Naive thymus-derived CD8-positive, alpha-beta T cell (primary cell): ENCODE measurements around the gene ITGB3. TPM values are rescaled to one million over a fixed set of nuclear protein-coding genes. Genes with fewer than 3 reads are reported as not detected.

Source experiments
- ATAC-seq, 2 donors: fragments of 150-1000 bp; cut with Tn5 transposase in 1 of 2; sonication (Bioruptor Pico), chemical (Tn5 transposase) in 1 of 2; 1 replicate in 1 of 2; 2 replicates in 1 of 2; pipeline ENCODE4 v1.10.0; 2021; ENCODE audit warnings: mild to moderate bottlenecking in 2 of 2, moderate library complexity in 2 of 2
- POLR2A ChIA-PET: fragments of 350-600 bp; sonication (Branson Sonifier 250); formaldehyde crosslinking; loops from one replicate; lab custom pipeline; 2021; ENCODE audit warnings: antibody characterized with exemption; lab: Charles Lee
- DNase-seq, 10 donors: peaks; one replicate each; pipeline versions ENCODE4 v3.0.0 to v3.0.0-alpha.2; 2020 to 2022
- H3K27ac Mint-ChIP-seq, 10 donors: one replicate each; pipeline ENCODE4 v1.8.0; 2020 to 2022; ENCODE audit warnings: mild to moderate bottlenecking in 10 of 10, mixed read lengths in 10 of 10, moderate library complexity in 4 of 10, inconsistent platforms in 1 of 10
- H3K27me3 Mint-ChIP-seq, 5 donors: one replicate each; pipeline ENCODE4 v1.8.0; 2021 to 2022; ENCODE audit warnings: mixed read lengths in 5 of 5
- H3K36me3 Mint-ChIP-seq, 3 donors: one replicate each; pipeline ENCODE4 v1.8.0; 2020 to 2022; ENCODE audit warnings: mixed read lengths in 3 of 3, mild to moderate bottlenecking in 2 of 3, inconsistent platforms in 1 of 3
- H3K4me1 Mint-ChIP-seq, 4 donors: one replicate each; pipeline ENCODE4 v1.8.0; 2021 to 2022; ENCODE audit warnings: mixed read lengths in 4 of 4
- H3K4me3 Mint-ChIP-seq, 10 donors: one replicate each; pipeline ENCODE4 v1.8.0; 2020 to 2022; ENCODE audit warnings: mild to moderate bottlenecking in 10 of 10, mixed read lengths in 10 of 10, moderate library complexity in 6 of 10, inconsistent platforms in 1 of 10
- H3K9me3 Mint-ChIP-seq, 9 donors: one replicate each; pipeline ENCODE4 v1.8.0; 2020 to 2022; ENCODE audit warnings: mixed read lengths in 9 of 9, mild to moderate bottlenecking in 3 of 9, inconsistent platforms in 1 of 9, moderate library complexity in 1 of 9
- polyA plus RNA-seq, 3 donors: library from polyadenylated mRNA; unstranded; fragments of 300-500 nt; fragmentation: Illumina TruSeq; gene quantifications; one replicate each; pipeline ENCODE4 v1.2.3, GENCODE V29; 2021
- total RNA-seq, 8 experiments: library from RNA in 2 of 8; stranded (reverse) in 2 of 8; gene quantifications; one replicate each; pipeline ENCODE4 v1.2.3 and lab custom pipeline; 2021 to 2026

ITGB3 gene
- total and polyA plus RNA-seq, 5 experiments from 2014 or later: not detected

DNA sequence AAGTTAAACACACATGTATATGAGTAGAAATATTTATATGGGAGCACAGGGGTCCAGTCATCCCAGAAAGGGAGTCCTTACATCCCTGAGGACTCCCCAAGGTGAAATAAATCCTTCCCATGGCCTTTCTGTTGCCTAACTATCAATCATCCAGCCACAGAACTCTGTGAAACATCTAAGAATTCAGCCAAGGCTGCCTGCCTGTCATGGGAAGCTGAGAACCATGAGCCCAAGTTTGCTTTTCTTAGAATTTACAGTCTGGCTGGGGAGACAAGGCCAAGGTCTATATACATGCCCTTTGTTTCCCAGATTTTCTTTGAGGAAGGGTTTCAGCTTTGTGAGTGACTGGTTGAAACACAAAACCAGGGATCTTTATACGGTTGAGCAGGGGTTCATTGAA is 28.7 kb upstream of the ITGB3 start:
- Mint-ChIP-seq H3K4me1 (peaks cover 18 to 27% (median 25%) of the 10 kb centered on the region in 4 donors), H3K4me3 (no peak overlapping the region), H3K36me3 (peaks cover 0 to 9% (median 0%) of the 10 kb centered on the region in 3 donors), H3K9me3 (peaks cover 0 to 11% (median 0%) of the 10 kb centered on the region in 9 donors), H3K27me3 (peaks cover 0 to 2% (median 0%) of the 10 kb centered on the region in 5 donors), H3K27ac (peak overlapping the region in 4 of 10 donors; percentile 19 to 49 (median 41))
- no peak for DNase-seq
- POLR2A ChIA-PET: interaction anchor here (0.7 kb wide), 1 partner anchor 14 kb away, joined by 3 read pairs; no protein-coding TSS in a partner anchor
- no peak for ATAC-seq

DNA sequence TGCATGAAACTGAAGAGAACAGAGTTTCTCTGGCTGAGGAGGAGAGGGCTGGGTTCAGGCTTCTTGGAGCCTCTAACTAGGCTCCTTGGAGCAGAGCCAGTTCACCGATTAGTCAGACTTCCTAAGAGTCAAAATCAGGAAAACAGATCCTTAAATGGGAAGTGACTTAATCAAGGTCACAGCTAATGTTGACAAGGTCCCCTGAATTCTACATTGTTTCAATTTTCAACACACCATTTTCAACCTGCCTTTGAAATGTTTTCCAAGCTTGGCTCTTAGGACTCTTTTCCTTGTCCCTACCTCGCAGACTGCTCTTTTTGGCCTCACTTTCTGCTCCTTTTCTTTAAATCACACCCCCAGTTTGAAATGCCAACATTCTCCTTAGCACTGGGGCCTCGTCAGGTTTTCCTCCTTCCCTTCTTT is 28.2 kb upstream of the ITGB3 start:
- DNase-seq (no peak), ATAC-seq (no peak)
- Mint-ChIP-seq H3K27me3 (peaks cover 0 to 6% (median 2%) of the 10 kb centered on the region in 5 donors), H3K4me1 (peaks cover 13 to 27% (median 25%) of the 10 kb centered on the region in 4 donors), H3K4me3 (no peak overlapping the region), H3K36me3 (peaks cover 0 to 9% (median 0%) of the 10 kb centered on the region in 3 donors), H3K27ac (peak overlapping the region in 5 of 10 donors; percentile 40 to 72 (median 49)), H3K9me3 (peaks cover 0 to 11% (median 0%) of the 10 kb centered on the region in 9 donors)
- POLR2A ChIA-PET: interaction anchor here (0.7 kb wide), 1 partner anchor 15 kb away, joined by 3 read pairs; no protein-coding TSS in a partner anchor

DNA sequence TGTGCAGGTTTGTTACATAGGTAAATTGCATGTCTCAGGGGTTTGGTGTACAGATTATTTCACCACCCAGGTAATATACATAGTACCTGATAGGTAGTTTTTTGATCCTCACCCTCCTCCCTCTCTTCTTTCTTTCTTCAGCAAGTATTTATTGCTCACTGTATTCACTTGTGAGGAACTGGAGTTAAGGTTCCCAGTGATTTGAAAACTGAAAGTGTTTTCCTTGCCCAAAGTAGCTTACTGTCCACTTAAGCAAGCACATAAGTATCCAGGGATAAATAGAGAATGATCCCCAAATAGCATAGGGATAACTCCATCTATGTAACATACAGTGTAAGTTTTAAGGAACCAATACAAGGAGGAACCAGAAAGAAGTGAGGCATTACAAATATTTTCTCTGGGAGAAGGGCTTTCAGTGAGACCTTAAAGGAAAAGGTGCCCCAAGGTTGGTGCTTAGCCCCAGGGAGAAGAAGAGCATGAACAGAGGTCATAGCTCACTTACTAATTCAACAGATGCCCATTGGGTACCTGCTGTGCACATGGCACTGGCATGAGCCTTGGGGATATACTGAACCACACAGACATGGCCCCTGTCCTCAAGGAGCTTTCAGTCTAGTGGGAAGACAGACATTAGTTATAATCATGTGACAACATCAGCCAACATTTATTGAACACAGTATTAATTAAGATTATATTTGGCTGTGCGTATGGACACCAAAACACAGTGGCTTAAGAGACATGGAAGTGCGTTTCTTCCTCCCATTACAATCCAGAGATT is 27.5 kb upstream of the ITGB3 start:
- Mint-ChIP-seq H3K27ac (peak overlapping the region in 4 of 10 donors; percentile 40 to 72 (median 44)), H3K4me3 (no peak overlapping the region), H3K27me3 (peaks cover 1 to 11% (median 6%) of the 10 kb centered on the region in 5 donors), H3K4me1 (peaks cover 13 to 27% (median 19%) of the 10 kb centered on the region in 4 donors), H3K9me3 (peaks cover 0 to 11% (median 0%) of the 10 kb centered on the region in 9 donors), H3K36me3 (peaks cover 0 to 9% (median 0%) of the 10 kb centered on the region in 3 donors)
- no peak for ATAC-seq
- DNase-seq: no peak
- POLR2A ChIA-PET: interaction anchor here (0.7 kb wide), 1 partner anchor 15 kb away, joined by 3 read pairs; no protein-coding TSS in a partner anchor

DNA sequence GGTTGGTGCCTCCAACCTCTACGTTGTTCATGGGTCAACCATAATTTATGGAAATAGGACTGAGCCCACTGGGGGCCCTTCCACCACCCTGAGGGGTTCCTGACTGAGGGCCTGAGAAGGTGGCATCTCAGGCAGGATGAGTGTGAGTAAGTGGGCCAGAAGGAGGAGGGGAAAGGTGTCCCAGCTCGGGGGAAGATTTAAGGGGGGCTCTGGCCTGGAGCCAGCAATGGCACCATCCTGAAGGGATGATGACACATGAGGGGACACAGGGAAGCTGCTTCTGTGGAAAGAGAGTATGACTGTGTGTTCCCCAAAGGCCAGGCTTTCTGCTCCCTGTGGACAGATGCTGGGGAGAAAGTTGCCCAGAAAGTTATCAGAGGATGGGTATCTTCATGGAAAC is 25.8 kb upstream of the ITGB3 start:
- DNase-seq: no peak

DNA sequence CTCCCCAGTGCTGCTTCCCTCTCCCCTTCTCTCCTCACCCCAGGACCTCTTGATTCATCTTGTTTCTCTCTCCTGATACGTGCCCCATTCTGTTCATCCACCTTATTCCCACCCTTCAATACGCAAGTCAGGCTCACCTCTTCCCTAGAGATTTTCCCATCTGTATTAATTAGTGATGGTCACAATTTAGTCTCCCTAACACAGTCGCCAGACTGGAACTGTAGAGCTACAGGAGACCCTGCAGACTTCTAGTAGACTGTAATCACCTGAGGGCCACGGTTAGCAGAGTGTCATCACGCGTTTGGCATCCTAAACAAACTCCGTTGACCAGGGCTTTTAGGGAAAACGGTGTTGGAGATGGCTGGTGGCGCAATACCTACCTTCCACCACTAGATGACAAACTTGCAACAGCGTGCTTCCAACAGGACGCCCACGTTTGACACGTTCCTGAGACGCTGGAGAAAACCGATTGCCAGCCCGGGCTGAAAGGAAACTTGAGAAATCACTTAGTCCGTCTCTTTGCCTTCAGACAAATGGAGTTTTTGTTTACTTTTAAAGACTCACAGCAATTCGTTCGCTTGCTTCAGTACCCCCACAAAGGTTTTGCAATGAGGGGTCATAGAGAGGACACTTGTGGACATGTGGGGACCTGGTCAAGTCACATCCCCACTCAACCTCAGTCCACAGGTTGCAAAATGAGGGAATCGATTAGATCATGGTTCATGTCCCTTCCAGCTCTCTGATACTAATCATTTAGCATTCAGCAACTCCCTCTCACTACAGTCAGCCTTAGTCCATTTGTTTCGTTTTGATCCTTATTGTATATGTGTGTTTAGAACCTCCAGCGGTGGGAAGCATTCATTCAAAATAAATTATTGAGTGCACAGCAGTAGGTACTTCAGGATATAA is 23.8 kb upstream of the ITGB3 start:
- Mint-ChIP-seq H3K4me3 (peak overlapping the region; percentile 30 to 72 (median 62)), H3K36me3 (no peaks in the 10 kb centered on the region), H3K27me3 (peaks cover 1 to 11% (median 6%) of the 10 kb centered on the region in 5 donors), H3K27ac (peak overlapping the region in 3 of 10 donors; percentile 4 to 72 (median 63)), H3K4me1 (peaks cover 9 to 20% (median 13%) of the 10 kb centered on the region in 4 donors), H3K9me3 (no peaks in the 10 kb centered on the region)
- DNase-seq (peak; percentile 30 to 83 (median 55)), ATAC-seq (peak; percentile 87 to 93)
- POLR2A ChIA-PET: interaction anchor here (0.5 to 0.7 kb wide), 3 partner anchors 28 to 385 kb away, joined by 3 to 5 read pairs (median 4); no protein-coding TSS in a partner anchor

More for the DNA sequence above, 25.8 kb upstream of the ITGB3 start:
- Mint-ChIP-seq H3K27me3 (peaks cover 1 to 11% (median 6%) of the 10 kb centered on the region in 5 donors), H3K36me3 (peaks cover 0 to 9% (median 0%) of the 10 kb centered on the region in 3 donors), H3K9me3 (peaks cover 0 to 11% (median 0%) of the 10 kb centered on the region in 9 donors), H3K4me1 (peaks cover 9 to 22% (median 13%) of the 10 kb centered on the region in 4 donors), H3K27ac (peak overlapping the region in 2 of 10 donors; percentile 27 to 33), H3K4me3 (no peak overlapping the region)
- ATAC-seq: no peak
- POLR2A ChIA-PET: interaction anchor here (0.6 kb wide), 1 partner anchor 328 kb away, joined by 6 read pairs; no protein-coding TSS in a partner anchor

DNA sequence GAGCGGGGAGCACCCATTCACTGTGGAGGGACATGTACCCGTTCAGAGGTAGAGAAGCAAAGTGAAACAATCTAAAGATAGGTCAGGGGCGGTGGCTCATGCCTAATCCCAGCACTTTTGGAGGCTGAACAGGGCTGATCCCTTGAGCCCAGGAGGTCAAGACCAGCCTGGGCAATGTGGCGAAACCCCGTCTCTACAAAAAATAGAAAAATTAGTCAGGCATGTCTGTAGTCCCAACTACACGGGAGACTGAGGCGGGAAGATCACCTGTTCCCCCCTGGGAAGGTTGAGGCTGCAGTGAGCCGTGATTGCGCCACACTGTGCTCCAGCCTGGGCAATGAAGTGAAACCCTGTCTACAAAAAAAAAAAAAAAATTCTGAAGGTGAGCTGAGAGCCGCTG is 22.8 kb upstream of the ITGB3 start:
- peak overlapping the region in 1 of 10 donors; percentile 1 for H3K27ac Mint-ChIP-seq
- peaks cover 1 to 11% (median 6%) of the 10 kb centered on the region in 5 donors for H3K27me3 Mint-ChIP-seq
- no peaks in the 10 kb centered on the region for H3K36me3 Mint-ChIP-seq
- POLR2A ChIA-PET: no interaction called here
- no peak for DNase-seq
- no peak for ATAC-seq
- H3K9me3 Mint-ChIP-seq: no peaks in the 10 kb centered on the region
- peaks cover 9 to 20% (median 13%) of the 10 kb centered on the region in 4 donors for H3K4me1 Mint-ChIP-seq
- H3K4me3 Mint-ChIP-seq: peak overlapping the region in 2 of 10 donors; percentile 25 to 72

DNA sequence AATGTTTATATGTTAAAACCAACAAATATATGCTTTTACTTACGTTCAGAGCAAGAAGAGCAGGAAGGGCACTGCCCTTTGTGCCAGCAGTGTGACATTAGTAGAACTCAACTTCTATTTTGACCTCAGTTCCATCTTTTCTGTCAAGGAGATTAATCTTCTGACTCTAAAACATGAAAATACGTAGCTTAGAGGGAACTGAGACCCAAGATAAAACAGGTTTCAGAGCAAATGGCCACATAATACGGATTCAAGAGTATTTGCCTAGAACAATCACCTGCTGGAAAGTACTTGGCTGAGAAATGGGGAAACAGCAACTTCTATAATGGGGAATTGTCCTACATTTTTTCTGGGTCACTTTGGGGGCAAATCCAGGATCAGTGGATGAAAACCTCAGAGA is 22.3 kb upstream of the ITGB3 start:
- H3K36me3 Mint-ChIP-seq: no peaks in the 10 kb centered on the region
- no peaks in the 10 kb centered on the region for H3K9me3 Mint-ChIP-seq
- peaks cover 1 to 11% (median 6%) of the 10 kb centered on the region in 5 donors for H3K27me3 Mint-ChIP-seq
- DNase-seq (no peak), ATAC-seq (no peak)
- no peak overlapping the region for H3K4me3 Mint-ChIP-seq
- POLR2A ChIA-PET: no interaction called here
- H3K27ac Mint-ChIP-seq: no peak overlapping the region
- peaks cover 9 to 20% (median 13%) of the 10 kb centered on the region in 4 donors for H3K4me1 Mint-ChIP-seq

DNA sequence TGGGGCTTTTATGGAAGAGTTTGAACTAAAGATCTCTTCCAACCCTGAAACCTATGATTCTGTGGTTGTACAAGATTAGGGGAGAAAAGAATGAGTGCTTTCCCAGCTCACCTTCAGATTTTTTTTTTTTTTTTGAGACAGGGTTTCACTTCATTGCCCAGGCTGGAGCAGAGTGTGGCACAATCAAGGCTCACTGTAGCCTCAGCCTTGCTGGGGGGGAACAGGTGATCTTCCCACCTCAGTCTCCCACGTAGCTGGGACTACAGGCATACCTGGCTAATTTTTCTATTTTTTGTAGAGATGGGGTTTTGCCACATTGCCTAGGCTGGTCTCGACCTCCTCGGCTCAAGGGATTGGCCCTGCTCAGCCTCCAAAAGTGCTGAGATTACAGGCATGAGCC is 21.8 kb upstream of the ITGB3 start:
- no peak for ATAC-seq
- POLR2A ChIA-PET: no interaction called here
- H3K9me3 Mint-ChIP-seq: no peaks in the 10 kb centered on the region
- no peaks in the 10 kb centered on the region for H3K36me3 Mint-ChIP-seq
- DNase-seq: no peak
- H3K4me1 Mint-ChIP-seq: peaks cover 9 to 20% (median 13%) of the 10 kb centered on the region in 4 donors
- no peak overlapping the region for H3K27ac Mint-ChIP-seq
- no peak overlapping the region for H3K4me3 Mint-ChIP-seq
- peaks cover 1 to 11% (median 6%) of the 10 kb centered on the region in 5 donors for H3K27me3 Mint-ChIP-seq

DNA sequence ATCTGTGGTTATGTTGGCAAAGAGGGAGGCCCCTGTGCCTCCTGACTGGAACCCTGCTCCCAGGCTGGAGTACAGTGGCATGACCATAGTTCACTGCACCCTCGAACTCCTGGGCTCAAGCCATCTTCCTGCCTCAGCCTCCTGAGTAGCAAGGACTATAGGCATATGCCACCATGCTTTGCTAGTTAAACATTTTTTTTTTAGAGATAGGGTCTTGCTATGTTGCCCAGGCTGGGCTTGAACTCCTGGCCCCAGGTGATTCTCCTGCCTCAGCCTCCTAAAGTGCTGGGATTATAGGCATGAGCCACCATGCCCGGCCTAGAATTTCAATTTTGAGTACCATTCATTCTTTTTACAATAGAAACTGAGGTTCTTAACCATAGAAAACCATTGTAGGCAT is 21.2 kb upstream of the ITGB3 start:
- no peak overlapping the region for H3K27ac Mint-ChIP-seq
- POLR2A ChIA-PET: no interaction called here
- H3K27me3 Mint-ChIP-seq: peaks cover 1 to 11% (median 6%) of the 10 kb centered on the region in 5 donors
- ATAC-seq: no peak
- no peak overlapping the region for H3K4me3 Mint-ChIP-seq
- H3K4me1 Mint-ChIP-seq: peaks cover 9 to 20% (median 13%) of the 10 kb centered on the region in 4 donors
- H3K9me3 Mint-ChIP-seq: no peaks in the 10 kb centered on the region
- no peak for DNase-seq
- H3K36me3 Mint-ChIP-seq: no peaks in the 10 kb centered on the region

DNA sequence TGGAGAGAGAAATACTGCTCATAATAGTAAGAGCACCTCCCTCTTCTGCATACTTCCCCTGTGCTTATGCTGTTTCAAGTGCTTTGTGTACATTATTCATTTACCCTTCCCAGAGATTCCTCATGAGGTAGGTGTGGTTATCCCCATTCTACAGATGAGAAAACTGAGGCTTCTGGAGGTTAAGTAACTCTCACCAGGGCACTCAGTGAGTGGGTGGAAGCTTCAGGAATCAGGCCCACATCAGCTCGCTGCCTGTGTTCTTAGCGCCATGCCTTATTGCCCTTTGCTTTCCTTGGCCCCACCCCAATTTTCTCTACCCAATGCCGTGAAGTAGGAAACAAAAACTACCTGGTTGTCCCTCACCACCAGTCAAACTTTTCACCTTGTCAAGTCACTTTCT is 18.1 kb upstream of the ITGB3 start:
- H3K4me1 Mint-ChIP-seq: peaks cover 2 to 18% (median 4%) of the 10 kb centered on the region in 4 donors
- ATAC-seq: no peak
- no peaks in the 10 kb centered on the region for H3K9me3 Mint-ChIP-seq
- POLR2A ChIA-PET: no interaction called here
- H3K27me3 Mint-ChIP-seq: peaks cover 1 to 4% (median 3%) of the 10 kb centered on the region in 5 donors
- H3K36me3 Mint-ChIP-seq: no peaks in the 10 kb centered on the region
- peak overlapping the region in 1 of 10 donors; percentile 41 for H3K27ac Mint-ChIP-seq
- H3K4me3 Mint-ChIP-seq: no peak overlapping the region
- DNase-seq: no peak

DNA sequence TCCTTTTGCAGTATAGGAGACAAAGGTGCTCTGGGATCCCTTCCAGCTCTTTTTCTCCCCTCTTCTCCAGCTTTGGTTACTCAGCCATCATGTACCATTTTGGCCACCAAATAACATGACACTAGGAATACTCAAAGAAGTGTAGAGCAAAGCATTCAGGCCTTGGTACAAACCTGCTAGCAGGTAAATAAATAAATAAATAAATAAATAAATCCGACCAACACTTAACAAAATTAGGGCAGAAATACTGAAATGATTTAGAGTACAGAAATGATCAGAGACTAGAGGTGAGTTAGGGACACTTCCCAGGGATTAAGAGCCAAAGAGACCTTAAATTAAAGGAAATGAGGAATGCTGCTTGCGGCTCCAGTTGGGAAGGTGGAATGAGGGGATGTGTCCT is 17.7 kb upstream of the ITGB3 start:
- no peak for DNase-seq
- Mint-ChIP-seq H3K4me3 (no peak overlapping the region), H3K9me3 (no peaks in the 10 kb centered on the region), H3K27ac (peak overlapping the region in 1 of 10 donors; percentile 53), H3K4me1 (peaks cover 2 to 14% (median 4%) of the 10 kb centered on the region in 4 donors), H3K36me3 (no peaks in the 10 kb centered on the region), H3K27me3 (peaks cover 0 to 3% (median 0%) of the 10 kb centered on the region in 5 donors)
- no peak for ATAC-seq
- POLR2A ChIA-PET: no interaction called here

DNA sequence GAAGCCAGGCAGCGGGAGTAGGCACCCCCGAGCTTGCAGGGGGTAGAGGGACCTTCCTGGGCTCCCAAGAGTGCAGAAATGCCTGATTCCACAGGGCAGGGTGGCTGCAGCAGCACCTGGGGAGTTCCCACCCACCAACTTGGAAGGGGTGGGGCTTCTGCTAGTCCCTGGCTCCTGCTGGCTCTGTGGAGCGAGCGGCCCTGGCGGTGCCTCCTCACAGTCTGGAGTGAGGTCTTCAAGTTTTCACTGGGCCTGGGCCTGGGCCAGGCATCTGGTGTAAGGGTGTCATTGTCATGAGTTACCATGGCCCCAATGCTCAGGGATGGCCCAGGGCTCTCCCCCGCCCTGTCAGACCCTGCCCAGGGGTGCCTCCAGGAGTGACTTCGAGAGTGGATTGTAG is 15.8 kb upstream of the ITGB3 start:
- Mint-ChIP-seq H3K4me3 (no peak overlapping the region), H3K9me3 (no peaks in the 10 kb centered on the region), H3K36me3 (no peaks in the 10 kb centered on the region), H3K4me1 (peaks cover 2 to 11% (median 4%) of the 10 kb centered on the region in 4 donors), H3K27me3 (peaks cover 0 to 3% (median 0%) of the 10 kb centered on the region in 5 donors), H3K27ac (no peak overlapping the region)
- no peak for DNase-seq
- no peak for ATAC-seq
- POLR2A ChIA-PET: no interaction called here
